K562 (cell line): Measurements from ENCODE around the gene ADAMTSL3.
"Not testable (repeated sequence)": the region's sequence is repeated elsewhere in the genome, so short reads cannot be mapped to it uniquely, and the experiment has no call there.

Experiments
- CCAR2 ChIP-seq: fragments of 200-400 bp; formaldehyde crosslinking; IDR thresholded peaks from 2 replicates; pipeline ENCODE4 v1.6.1; 2017; ENCODE audit warnings: mild to moderate bottlenecking, low read depth, low read length
- CTCF ChIP-seq, 3 experiments: IDR thresholded peaks in 2 of 3; conservative IDR thresholded peaks in 1 of 3; 2 replicates each; pipeline ENCODE4 v1.5.1; 2011 to 2012; ENCODE audit warnings: low read length in 3 of 3, mild to moderate bottlenecking in 3 of 3, control low read depth in 2 of 3, improper control_type of control experiment in 1 of 3, inconsistent platforms in 1 of 3, low read depth in 1 of 3, mixed read lengths in 1 of 3, moderate library complexity in 1 of 3; ENCODE audit not compliant: insufficient read depth in 2 of 3
- ELK1 ChIP-seq: sonication (generic); formaldehyde crosslinking; IDR thresholded peaks from 2 replicates; pipeline ENCODE4 v1.8.1; 2022; ENCODE audit warnings: missing genetic modification reagents
- NR4A1 ChIP-seq, 2 experiments: fragments of 250-450 bp in 1 of 2; fragments of 450-650 bp in 1 of 2; sonication (Bioruptor Pico) in 1 of 2; IDR thresholded peaks; 2 replicates each; pipeline versions ENCODE4 v1.4.0 to v1.6.1; 2016 to 2020; ENCODE audit warnings: mild to moderate bottlenecking in 2 of 2, missing compliant biosample characterization in 1 of 2, missing genetic modification characterization in 1 of 2, moderate library complexity in 1 of 2
- SIX5 ChIP-seq, 2 experiments: IDR thresholded peaks; 2 replicates each; pipeline ENCODE4 v1.6.1; 2011; ENCODE audit warnings: low read length in 2 of 2, borderline replicate concordance in 1 of 2, low read depth in 1 of 2, mild to moderate bottlenecking in 1 of 2, moderate library complexity in 1 of 2; ENCODE audit not compliant: insufficient read depth in 1 of 2
- TF ChIP-seq, protein P1 (sequence below), 2 experiments: fragments of 450-650 bp in 1 of 2; sonication (generic) in 1 of 2; formaldehyde crosslinking in 1 of 2; IDR thresholded peaks; 2 replicates each; pipeline versions ENCODE4 v1.7.1 to v1.9.0; 2016 to 2022; ENCODE audit warnings: inconsistent platforms in 1 of 2, mild to moderate bottlenecking in 1 of 2, missing genetic modification reagents in 1 of 2

GRCh38 chr15:84054544-84054943 is 400.6 kb downstream of the ADAMTSL3 start:
- not testable (repeated sequence) for TF ChIP-seq ELK1; CCAR2; CTCF (IDR thresholded peaks at IDR 0.05 in 2 of 3, conservative IDR thresholded peaks at IDR 0.05 in 1 of 3; ENCODE audit: insufficient read depth in 2 of 3, low read depth in 1 of 3, low read length in 3 of 3); SIX5 (IDR thresholded peaks at IDR 0.05; ENCODE audit: borderline replicate concordance in 1 of 2, insufficient read depth in 1 of 2, low read depth in 1 of 2, low read length in 2 of 2); NR4A1 (CRISPR knock-in tag; IDR thresholded peaks at IDR 0.05); NR4A1 (tag; IDR thresholded peaks at IDR 0.05)
- TF ChIP-seq, protein P1, sequence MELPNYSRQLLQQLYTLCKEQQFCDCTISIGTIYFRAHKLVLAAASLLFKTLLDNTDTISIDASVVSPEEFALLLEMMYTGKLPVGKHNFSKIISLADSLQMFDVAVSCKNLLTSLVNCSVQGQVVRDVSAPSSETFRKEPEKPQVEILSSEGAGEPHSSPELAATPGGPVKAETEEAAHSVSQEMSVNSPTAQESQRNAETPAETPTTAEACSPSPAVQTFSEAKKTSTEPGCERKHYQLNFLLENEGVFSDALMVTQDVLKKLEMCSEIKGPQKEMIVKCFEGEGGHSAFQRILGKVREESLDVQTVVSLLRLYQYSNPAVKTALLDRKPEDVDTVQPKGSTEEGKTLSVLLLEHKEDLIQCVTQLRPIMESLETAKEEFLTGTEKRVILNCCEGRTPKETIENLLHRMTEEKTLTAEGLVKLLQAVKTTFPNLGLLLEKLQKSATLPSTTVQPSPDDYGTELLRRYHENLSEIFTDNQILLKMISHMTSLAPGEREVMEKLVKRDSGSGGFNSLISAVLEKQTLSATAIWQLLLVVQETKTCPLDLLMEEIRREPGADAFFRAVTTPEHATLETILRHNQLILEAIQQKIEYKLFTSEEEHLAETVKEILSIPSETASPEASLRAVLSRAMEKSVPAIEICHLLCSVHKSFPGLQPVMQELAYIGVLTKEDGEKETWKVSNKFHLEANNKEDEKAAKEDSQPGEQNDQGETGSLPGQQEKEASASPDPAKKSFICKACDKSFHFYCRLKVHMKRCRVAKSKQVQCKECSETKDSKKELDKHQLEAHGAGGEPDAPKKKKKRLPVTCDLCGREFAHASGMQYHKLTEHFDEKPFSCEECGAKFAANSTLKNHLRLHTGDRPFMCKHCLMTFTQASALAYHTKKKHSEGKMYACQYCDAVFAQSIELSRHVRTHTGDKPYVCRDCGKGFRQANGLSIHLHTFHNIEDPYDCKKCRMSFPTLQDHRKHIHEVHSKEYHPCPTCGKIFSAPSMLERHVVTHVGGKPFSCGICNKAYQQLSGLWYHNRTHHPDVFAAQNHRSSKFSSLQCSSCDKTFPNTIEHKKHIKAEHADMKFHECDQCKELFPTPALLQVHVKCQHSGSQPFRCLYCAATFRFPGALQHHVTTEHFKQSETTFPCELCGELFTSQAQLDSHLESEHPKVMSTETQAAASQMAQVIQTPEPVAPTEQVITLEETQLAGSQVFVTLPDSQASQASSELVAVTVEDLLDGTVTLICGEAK (IDR thresholded peaks at IDR 0.05): not testable (repeated sequence)
- TF ChIP-seq, protein P1 (CRISPR knock-in tag; IDR thresholded peaks at IDR 0.05): not testable (repeated sequence)
